Endothelial cell (in vitro differentiated cells): ENCODE results near the gene DPEP1. TPM values are rescaled to one million over a fixed set of nuclear protein-coding genes. Genes with fewer than 3 reads are reported as not detected.
A peak's percentile ranks its signal among the peaks of the same experiment; 100 is the strongest.

Source experiments
- DNase-seq: peaks from one replicate; pipeline ENCODE4 v3.0.0; 2021; ENCODE audit warnings: low spot score
- H3K27ac Mint-ChIP-seq: one replicate; pipeline ENCODE4 v1.8.0; 2021; ENCODE audit warnings: mixed read lengths, inconsistent platforms; ENCODE audit not compliant: unreplicated experiment
- H3K27me3 Mint-ChIP-seq: one replicate; pipeline ENCODE4 v1.8.0; 2021; ENCODE audit warnings: mild to moderate bottlenecking, moderate library complexity, mixed read lengths, inconsistent platforms; ENCODE audit not compliant: unreplicated experiment
- H3K36me3 Mint-ChIP-seq: one replicate; pipeline ENCODE4 v1.8.0; 2021; ENCODE audit warnings: mild to moderate bottlenecking, low read depth, mixed read lengths, inconsistent platforms; ENCODE audit not compliant: unreplicated experiment
- H3K4me1 Mint-ChIP-seq: one replicate; pipeline ENCODE4 v1.8.0; 2021; ENCODE audit warnings: mild to moderate bottlenecking, mixed read lengths, inconsistent platforms; ENCODE audit not compliant: unreplicated experiment
- H3K4me3 Mint-ChIP-seq: one replicate; pipeline ENCODE4 v1.8.0; 2021; ENCODE audit warnings: mild to moderate bottlenecking, mixed read lengths, inconsistent platforms; ENCODE audit not compliant: unreplicated experiment
- H3K9me3 Mint-ChIP-seq: one replicate; pipeline ENCODE4 v1.8.0; 2021; ENCODE audit warnings: mixed read lengths, inconsistent platforms; ENCODE audit not compliant: unreplicated experiment
- CTCF ChIP-seq: fragments of 200-600 bp; sonication (generic); IDR thresholded peaks from one replicate; pipeline ENCODE4 v1.5.0; 2021; ENCODE audit warnings: antibody characterized with exemption; ENCODE audit not compliant: unreplicated experiment
- total RNA-seq: library from RNA; stranded (reverse); fragmentation: NEBNext Ultra II Directional; extraction: Animal tissue kit (Norgen Biotek cat#: 25700); gene quantifications from one replicate; pipeline ENCODE4 v1.2.1, GENCODE V29; 2021; ENCODE audit not compliant: unreplicated experiment

Gene DPEP1
- total RNA-seq, 1 donor from 2014 or later, result 118 TPM

GRCh38 chr16:89610108-89610453 lies 3.4 kb upstream of the DPEP1 start:
- no peaks in the 10 kb centered on the region for H3K9me3 Mint-ChIP-seq
- H3K27me3 Mint-ChIP-seq, result peaks cover 10% of the 10 kb centered on the region
- H3K4me3 Mint-ChIP-seq, result no peak overlapping the region
- H3K4me1 Mint-ChIP-seq, result peaks cover 30% of the 10 kb centered on the region
- H3K27ac Mint-ChIP-seq, result no peak overlapping the region
- TF ChIP-seq CTCF, result no peak
- no peak for DNase-seq
- peaks cover 11% of the 10 kb centered on the region for H3K36me3 Mint-ChIP-seq

DNA sequence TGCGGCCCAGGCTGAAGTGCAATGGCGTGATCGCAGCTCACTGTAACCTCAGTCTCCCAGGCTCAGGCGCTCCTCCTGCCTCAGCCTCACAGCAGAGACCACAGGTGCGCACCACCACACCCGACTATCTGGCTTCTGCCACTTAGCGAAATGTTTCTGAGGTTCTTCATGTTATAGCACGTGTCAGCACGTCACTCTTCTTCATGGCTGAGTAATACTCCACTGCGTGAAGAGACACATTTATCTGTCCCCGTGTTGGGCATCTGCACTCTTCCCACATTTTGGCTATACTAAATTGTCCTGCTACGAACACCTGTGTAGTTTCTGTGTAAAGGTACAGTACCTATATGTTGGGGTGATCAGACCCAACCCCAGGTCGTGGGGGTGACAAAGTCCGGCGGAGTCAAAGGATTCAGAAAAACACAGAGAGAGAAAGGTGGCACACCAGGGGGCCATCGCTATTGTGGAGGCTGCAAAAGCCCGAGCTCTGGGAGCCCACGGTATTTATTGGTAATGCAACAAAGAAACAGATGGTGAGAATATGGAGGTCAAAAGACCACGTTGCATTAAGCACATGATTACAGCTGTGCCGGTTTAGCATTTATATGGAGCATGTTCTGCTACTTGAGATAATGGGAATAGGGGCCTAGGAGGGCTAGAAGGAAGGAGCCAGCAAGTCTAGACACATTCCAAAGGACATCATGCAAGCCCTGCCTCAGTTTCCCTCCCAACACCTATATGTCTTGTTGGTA lies 851 bp upstream of the DPEP1 start:
- Mint-ChIP-seq H3K4me3 (no peak overlapping the region), H3K27me3 (peaks cover 15% of the 10 kb centered on the region), H3K27ac (peak overlapping the region; percentile 75), H3K4me1 (peaks cover 39% of the 10 kb centered on the region), H3K36me3 (peaks cover 20% of the 10 kb centered on the region), H3K9me3 (peaks cover 5% of the 10 kb centered on the region)
- TF ChIP-seq CTCF, result no peak
- DNase-seq, result no peak

DNA sequence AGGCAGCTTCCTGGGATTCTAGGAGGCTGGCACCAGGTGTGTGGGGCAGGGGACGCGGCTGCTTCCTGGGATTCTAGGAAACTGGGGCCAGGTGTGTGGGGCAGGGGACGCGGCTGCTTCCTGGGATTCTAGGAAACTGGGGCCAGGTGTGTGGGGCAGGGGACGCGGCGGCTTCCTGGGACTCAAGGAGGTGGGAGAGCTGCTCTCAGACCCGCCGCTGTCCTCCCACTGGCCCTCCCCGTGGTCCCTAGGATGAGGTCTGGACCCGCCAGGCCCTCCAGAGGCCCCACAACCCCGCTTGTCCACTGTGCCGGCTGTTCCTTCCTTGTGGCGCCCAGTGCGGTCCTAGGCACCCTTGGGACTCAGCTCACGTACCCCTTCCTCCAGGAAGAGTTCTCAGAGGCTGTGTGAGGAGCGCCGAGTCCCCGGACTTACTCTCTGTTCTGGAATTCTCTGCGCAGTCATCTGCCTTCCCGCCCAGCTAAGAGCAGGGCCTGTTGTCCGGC lies 565 bp downstream of the DPEP1 start:
- TF ChIP-seq CTCF, result no peak
- H3K9me3 Mint-ChIP-seq, result peaks cover 5% of the 10 kb centered on the region
- H3K36me3 Mint-ChIP-seq, result peaks cover 20% of the 10 kb centered on the region
- no peak for DNase-seq
- H3K4me3 Mint-ChIP-seq, result peak overlapping the region; percentile 51
- peak overlapping the region; percentile 24 for H3K27ac Mint-ChIP-seq
- H3K27me3 Mint-ChIP-seq, result peaks cover 15% of the 10 kb centered on the region
- peaks cover 33% of the 10 kb centered on the region for H3K4me1 Mint-ChIP-seq

GRCh38 chr16:89615176-89615575 lies 1.7 kb downstream of the DPEP1 start:
- peaks cover 15% of the 10 kb centered on the region for H3K27me3 Mint-ChIP-seq
- H3K4me1 Mint-ChIP-seq, result peaks cover 35% of the 10 kb centered on the region
- no peak for DNase-seq
- peak overlapping the region; percentile 59 for H3K27ac Mint-ChIP-seq
- no peak for TF ChIP-seq CTCF
- H3K4me3 Mint-ChIP-seq, result no peak overlapping the region
- H3K36me3 Mint-ChIP-seq, result peaks cover 20% of the 10 kb centered on the region
- H3K9me3 Mint-ChIP-seq, result peaks cover 5% of the 10 kb centered on the region

DNA sequence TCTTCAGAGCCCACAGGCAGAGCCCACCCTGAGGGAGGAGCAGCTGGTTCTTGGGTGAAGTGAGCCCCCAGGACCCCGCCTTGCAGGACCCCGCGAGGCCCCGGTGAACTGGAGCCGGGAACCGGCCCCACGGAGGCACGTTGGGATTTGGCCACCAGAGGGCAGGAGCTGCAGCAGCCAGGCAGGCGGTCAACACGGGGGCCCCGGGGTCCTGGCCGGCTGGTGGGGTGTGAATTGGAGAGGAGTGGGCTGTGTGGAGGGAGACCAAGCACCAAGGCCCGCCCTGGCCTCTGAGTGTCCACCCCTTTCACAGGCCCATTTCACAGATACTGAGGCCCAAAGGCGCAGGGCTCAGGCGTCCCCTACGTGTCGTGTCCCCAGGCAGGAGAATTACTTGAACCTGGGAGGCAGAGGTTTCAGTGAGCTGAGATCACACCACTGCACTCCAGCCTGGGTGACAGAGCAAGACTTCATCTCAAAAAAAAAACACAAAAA lies 2.2 kb downstream of the DPEP1 start:
- no peak for DNase-seq
- peaks cover 36% of the 10 kb centered on the region for H3K4me1 Mint-ChIP-seq
- H3K36me3 Mint-ChIP-seq, result peaks cover 20% of the 10 kb centered on the region
- peak; percentile 52 for TF ChIP-seq CTCF
- peaks cover 5% of the 10 kb centered on the region for H3K9me3 Mint-ChIP-seq
- H3K27me3 Mint-ChIP-seq, result peaks cover 15% of the 10 kb centered on the region
- H3K4me3 Mint-ChIP-seq, result no peak overlapping the region
- H3K27ac Mint-ChIP-seq, result no peak overlapping the region
